ENCODE data around the gene GNB2.

- TF ChIP-seq, protein P1, sequence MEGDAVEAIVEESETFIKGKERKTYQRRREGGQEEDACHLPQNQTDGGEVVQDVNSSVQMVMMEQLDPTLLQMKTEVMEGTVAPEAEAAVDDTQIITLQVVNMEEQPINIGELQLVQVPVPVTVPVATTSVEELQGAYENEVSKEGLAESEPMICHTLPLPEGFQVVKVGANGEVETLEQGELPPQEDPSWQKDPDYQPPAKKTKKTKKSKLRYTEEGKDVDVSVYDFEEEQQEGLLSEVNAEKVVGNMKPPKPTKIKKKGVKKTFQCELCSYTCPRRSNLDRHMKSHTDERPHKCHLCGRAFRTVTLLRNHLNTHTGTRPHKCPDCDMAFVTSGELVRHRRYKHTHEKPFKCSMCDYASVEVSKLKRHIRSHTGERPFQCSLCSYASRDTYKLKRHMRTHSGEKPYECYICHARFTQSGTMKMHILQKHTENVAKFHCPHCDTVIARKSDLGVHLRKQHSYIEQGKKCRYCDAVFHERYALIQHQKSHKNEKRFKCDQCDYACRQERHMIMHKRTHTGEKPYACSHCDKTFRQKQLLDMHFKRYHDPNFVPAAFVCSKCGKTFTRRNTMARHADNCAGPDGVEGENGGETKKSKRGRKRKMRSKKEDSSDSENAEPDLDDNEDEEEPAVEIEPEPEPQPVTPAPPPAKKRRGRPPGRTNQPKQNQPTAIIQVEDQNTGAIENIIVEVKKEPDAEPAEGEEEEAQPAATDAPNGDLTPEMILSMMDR (IDR thresholded peaks at IDR 0.05): no peak
- no peak for TF ChIP-seq POLR2A (IDR thresholded peaks at IDR 0.05)
Measured at GRCh38 chr7:100667331-100668068, 6.0 kb upstream of the GNB2 start.
